GM15510 (cell line): ENCODE data around the gene CCDC192.

Source experiments
- POLR2A ChIP-seq: IDR thresholded peaks from 3 replicates; pipeline ENCODE4 v1.6.1; 2011; ENCODE audit warnings: borderline replicate concordance; ENCODE audit not compliant: insufficient read length; ENCODE audit errors: extremely low read depth

Gene CCDC192

DNA sequence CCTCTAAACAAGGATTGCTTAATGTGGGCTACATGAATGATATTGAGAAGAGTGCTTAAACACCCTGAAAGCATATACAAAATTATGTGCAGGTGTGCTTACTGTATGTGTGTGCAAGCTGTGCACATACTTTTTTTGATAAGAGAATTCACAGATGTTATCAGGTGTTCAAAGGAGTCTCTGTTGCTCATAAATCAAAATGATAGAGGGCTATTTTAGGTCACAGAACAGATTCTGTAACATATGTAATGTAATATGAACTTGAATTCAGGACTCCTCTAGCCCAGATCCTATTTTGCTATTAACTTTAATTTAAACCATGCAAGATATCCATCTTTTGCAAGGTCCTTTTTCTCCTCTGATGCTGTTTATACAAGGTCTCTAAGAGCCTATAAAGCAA lies 38.2 kb downstream of the CCDC192 start:
- no peak for TF ChIP-seq POLR2A

DNA sequence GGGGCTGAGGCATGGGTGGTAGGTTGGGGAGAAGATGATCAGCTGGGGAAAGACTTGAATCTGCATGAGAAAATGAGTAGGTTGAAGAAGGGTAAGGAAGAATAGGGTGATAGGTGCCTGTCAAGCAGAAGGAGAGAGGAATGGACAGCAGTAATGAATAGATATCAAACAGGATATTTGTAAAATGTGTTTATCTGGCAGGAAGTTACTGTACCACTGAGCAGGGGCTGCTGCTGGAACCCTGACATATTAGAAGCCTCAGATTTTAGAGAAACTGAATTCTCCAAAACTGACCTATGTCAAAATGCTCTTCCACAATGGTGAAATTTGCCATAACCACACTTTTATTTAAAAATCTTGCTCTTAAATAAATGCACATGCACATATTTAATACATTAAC lies 41.0 kb downstream of the CCDC192 start:
- TF ChIP-seq POLR2A, result no peak

DNA sequence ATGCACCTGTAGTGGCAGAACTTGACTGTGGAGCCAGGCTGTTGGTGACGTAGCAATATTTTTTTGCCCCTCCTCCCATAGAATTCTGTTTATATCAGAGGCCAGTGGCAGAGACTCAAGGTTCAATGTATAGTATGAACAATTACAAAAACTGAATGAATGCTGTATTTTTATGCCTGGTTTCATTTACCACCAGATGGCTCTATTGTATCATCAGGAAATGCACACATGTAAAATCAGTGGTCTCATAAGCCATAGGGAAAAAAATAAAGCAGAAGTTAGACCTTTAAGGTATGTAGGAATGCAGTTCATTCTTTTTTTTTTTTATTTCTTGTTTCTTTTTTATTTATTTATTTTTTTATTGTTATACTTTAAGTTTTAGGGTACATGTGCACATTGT lies 43.6 kb downstream of the CCDC192 start:
- no peak for TF ChIP-seq POLR2A

DNA sequence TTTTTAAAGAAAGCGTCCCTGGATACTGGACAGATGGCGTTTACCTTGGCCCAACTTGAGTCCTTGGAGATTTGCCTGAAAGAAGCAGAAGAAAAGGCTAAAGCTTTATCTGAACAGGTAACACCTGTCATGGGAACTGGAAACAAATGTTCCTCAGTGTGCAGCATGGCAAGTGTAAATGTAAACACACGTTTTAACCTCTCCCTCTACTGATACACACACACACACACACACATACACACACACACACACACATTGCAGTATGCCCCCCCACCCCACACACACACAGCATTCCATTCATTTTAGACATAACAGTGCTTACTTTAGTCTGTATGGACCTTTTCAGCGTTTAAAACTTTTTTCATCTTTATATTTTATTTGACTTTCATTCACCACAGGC lies 51.1 kb downstream of the CCDC192 start:
- no peak for TF ChIP-seq POLR2A

DNA sequence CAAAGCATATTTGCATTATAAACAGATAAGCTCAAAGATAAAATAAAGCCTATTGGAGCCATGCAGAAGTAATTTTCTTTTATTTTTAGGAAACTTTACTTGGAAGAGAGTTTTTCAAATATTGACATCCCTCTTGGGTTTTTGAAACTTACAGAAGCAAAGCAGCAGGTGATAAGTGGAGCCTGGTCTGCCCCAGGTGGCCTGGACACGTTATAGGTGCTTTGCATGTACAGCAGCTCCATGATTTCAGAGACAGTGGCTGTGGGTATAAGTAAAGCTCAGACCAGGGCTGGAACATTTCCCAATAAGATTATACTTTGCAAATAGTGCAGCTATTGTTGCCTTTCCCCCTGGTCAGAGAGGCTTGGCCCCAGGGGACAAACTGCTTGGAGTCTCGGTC lies 51.5 kb downstream of the CCDC192 start:
- no peak for TF ChIP-seq POLR2A

DNA sequence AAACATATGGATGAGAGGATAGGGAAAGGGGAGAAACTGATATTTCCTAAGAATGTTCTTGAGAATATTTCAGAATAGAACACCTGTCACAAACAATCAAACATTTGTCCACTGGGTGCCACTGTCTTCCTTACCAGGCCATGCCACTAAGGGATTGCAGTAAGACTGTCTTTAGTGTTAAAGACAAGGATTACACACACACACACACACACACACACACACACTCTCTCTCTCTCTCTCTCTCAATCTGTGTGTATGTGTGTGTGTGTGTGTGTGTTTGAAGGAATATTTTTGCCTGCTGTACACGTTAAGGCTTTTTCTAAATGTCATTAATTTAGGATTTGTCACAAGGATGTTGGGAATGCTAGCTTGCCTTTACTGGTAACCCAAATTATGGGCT lies 54.4 kb downstream of the CCDC192 start:
- TF ChIP-seq POLR2A, result no peak

DNA sequence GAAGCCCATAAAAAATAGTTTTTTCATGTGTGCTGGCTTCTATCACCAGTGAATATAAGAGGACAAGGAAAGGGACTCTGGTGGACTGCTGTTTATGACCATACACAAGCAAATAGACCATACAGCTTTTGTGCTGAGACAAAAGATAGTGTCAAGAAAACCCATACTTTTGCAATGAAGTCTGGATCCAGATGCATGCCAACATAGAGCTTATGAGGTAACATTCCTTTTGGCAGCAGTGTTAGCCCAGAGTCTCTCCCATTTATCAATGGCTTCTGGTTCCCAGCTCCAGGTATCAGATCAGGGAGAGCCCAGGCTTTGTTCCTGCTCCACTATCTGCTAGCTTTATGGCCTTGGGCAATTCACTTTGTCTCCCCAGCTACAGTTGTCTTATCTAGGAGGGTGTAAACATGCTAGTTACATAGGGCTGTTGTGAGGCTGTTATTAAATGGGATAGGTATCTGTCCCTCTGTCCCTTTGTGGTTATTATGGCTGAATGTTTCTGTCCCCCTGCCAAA lies 55.6 kb downstream of the CCDC192 start:
- TF ChIP-seq POLR2A, result no peak

DNA sequence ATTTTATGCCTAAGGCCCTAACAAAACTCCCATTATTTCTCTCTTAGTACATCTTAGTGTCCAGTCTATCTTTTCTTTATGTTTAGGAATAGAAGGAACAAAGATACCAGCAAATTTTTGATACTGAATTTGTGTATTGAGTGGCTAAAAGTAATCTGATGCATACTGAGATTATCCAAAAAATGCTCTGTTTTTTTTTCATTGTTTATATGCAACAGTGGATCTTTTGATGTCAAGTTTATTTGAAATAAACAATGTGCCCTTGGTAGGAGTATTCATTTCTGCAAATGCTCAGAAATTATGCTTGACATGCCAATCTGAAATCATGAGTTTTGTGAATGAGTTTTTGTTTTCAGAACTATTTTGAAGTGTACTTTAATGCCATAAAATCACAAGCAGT lies 58.7 kb downstream of the CCDC192 start:
- no peak for TF ChIP-seq POLR2A

DNA sequence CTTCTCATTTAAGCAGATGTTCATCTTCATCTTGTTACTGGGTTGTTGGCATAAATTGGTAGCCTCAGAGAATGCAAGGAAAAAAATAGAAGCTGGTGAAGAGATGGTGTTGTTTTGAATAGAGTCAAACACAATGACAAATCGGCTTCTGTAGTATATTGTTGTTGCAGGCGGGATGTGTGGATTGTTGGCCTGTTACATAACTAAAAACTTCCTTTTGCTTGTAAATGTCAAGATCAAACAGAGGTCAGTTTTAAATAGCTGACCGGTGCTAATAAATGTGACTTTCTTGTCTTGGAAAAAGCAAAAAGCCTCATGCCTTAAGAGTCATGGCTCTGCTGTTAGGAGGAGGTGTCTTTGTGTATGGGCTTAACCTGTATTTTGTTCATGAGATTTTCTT lies 59.2 kb downstream of the CCDC192 start:
- TF ChIP-seq POLR2A, result no peak

DNA sequence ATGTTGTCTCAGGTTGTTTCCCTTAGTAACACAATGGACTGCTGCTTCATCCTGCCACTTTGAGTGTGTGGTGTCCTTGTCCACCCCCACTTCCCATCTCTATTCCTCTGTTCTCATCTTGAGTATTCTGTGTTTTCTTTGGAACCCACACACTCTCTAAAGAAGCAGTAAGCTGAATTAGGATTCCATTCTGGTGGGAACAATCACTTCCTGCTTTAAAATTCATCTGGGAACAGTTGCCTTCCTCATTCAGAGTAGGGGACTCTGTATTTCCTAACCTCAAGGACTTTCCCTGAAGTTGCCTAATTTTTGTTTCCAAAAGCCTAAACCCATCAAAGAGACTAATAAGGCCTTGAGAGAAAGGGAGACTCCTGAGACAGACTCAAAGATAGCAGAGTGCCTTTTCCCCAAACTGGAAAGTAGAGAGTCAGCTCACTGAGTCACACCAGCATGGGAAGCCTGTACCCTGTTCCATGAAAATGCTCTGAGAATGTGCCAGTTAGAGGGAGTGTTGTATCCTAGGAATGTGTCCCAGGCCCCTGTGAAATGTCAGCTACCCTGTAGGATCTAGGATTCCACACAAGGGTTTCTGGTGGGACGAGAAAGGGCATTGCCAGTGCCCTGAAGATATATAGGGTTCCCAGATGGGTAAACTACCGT lies 63.6 kb downstream of the CCDC192 start:
- no peak for TF ChIP-seq POLR2A

DNA sequence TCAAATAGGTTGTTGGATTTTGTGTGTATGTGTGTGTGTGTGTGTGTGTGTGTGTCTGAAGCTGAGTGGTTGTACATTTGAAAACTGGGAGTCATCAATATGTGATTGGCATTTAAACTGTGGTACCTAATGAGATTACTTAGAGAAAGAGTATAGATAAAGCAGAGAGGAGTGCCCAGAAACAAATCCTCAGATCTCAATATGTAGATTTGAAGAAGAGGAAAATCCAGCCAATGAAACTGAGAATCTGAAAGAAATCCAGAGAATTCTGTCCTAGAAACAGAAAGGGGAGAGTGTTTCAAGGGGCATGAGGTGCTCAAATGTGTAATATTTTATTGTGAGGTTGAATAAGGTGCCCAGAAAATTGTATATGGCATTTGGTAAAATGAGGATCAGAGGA lies 66.2 kb downstream of the CCDC192 start:
- TF ChIP-seq POLR2A, result no peak

DNA sequence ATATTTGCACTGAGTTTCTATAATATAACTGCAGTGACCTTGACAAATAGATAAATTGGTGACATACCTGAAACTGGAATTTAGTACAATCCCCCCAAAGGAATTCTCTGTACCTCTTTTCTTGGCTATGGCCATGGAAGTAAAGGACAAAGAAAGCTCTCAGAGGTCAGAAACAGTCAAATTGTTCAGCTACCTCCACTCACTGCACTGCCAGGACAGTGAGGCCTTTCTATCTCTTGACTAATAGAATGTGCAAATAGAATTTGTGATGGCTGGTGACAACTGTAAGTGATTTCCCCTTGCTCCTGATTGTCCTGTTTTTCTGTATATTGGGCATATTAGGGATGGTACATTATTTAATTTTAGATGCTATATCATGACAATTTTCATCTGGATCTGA lies 67.1 kb downstream of the CCDC192 start:
- TF ChIP-seq POLR2A, result no peak

DNA sequence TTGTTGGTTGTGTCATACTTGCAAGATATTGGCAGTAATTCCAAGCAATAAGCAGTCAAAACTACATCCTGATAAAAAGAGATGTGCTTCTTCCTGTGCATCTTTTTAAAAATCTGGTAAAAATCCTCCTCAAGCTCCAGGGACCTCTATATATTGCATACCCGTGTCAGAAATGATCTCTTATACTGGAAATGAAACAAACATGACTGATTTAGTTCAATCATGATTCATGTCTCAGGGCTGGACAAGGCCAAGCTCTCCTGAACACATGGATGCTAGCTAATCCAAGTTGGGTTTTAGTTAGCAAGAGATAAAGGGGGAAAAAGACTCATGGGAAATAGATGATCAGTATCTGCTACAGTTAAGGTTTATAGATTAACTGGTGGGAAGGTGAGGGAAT lies 69.3 kb downstream of the CCDC192 start:
- no peak for TF ChIP-seq POLR2A

DNA sequence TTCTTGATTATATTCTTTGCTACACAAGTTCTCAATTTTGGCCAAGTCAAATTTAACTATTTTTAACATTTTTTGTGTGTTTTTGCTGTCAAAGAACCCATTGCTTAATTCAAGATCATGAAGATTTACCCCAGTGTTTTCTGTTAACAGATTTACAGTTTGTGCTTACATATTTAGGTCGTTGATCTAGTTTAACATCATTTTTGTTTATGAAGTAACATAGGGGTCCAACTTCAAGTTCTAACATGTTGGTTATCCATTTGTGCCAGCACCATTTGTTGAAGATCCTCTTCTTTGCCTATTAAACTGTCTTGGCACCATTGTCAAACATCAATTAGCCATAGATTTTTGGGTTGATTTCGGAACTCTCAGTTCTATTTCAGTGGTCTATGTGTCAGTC lies 71.0 kb downstream of the CCDC192 start:
- no peak for TF ChIP-seq POLR2A

DNA sequence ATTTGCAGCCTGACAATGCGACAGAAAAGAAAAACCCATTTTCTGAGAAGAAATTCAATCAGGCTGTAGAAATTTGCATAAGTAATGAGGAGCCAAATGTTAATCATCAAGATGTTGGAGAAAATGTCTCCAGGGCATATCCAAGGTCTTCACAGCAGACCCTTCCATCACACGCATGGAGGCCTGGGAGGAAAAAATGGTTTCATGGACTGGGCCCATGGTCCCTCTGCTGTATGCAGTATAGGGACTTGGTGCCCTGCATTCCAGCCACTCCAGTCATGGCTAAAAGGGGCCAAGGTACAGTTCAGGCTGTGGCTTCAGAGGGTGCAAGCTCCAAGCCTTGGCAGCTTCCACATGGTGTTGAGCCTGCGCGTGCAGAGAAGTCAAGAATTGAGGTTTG lies 73.3 kb downstream of the CCDC192 start:
- no peak for TF ChIP-seq POLR2A

DNA sequence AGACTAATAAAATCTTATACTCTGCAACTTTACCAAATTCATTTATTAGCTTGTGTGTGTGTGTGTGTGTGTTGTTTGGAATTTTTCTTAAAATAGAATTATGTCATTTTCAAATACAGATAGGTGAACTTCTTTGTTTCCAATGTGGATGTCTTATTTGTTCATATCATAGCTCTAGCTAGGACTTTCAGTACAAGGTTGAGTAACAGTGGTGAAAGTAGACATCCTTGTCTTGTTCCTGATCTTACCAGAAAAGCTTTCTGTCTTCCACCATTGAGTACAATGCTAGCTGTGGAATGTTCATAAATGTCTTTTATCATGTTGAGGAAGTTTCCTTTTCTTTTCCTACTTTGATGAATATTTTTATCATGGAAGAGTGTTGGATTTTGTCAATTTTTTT lies 74.8 kb downstream of the CCDC192 start:
- TF ChIP-seq POLR2A, result no peak
